Bladder microvascular endothelial cell (primary cell): ENCODE data around the gene RETREG3. TPM values are rescaled to one million over a fixed set of nuclear protein-coding genes. Genes with fewer than 3 reads are reported as not detected.

Experiments used
- total RNA-seq: library from RNA; depleted of rRNA; stranded (reverse); fragments of >200 nt; gene quantifications from 2 replicates; pipeline ENCODE4 v1.2.3, GENCODE V29; 2014

The RETREG3 gene
- 40.3 and 50.0 TPM in 2 replicates for total RNA-seq

GRCh38 chr17:42609182-42609813 is at the start of gene RETREG3, which contains the start of gene TUBG1:
RETREG3 (minus strand) TSS chr17:42609374; CDS start chr17:42609324, 50 bp downstream.
TUBG1 (plus strand) TSS chr17:42609683; CDS start chr17:42609738, 55 bp downstream.

GRCh38 chr17:42577532-42578281 is 31.5 kb downstream of the RETREG3 start, which contains the start of gene PSMC3IP:
PSMC3IP (minus strand) TSS chr17:42577729; CDS start chr17:42577686, 43 bp downstream.

GRCh38 chr17:42566883-42567573 is 42.1 kb downstream of the RETREG3 start, which contains the start of gene MLX:
MLX (plus strand) TSS chr17:42567100; CDS start chr17:42567125, 25 bp downstream.

GRCh38 chr17:42561897-42562387 is 47.2 kb downstream of the RETREG3 start, which contains the start of gene COASY:
COASY (plus strand) TSS chr17:42562148; CDS start chr17:42562623, 475 bp downstream.

GRCh38 chr17:42552736-42553135 is 56.4 kb downstream of the RETREG3 start, which contains the start of gene HSD17B1:
HSD17B1 (plus strand) TSS chr17:42552923; CDS start chr17:42552934, 11 bp downstream.

GRCh38 chr17:42536048-42536371 is 73.2 kb downstream of the RETREG3 start, which contains the start of gene NAGLU:
NAGLU (plus strand) TSS chr17:42536241; CDS start chr17:42536273, 32 bp downstream.

Other genes with a start within 250 kb of the RETREG3 start
- gene STAT3, start 220.9 kb downstream of the RETREG3 start, total RNA-seq, result 79.0 and 145 TPM in 2 replicates
- gene CAVIN1, start 186.1 kb downstream of the RETREG3 start, total RNA-seq, result 719 and 771 TPM in 2 replicates
- 26.4 and 60.2 TPM in 2 replicates for gene ATP6V0A1, start 150.5 kb downstream of the RETREG3 start, total RNA-seq
- 21.4 and 26.7 TPM in 2 replicates for gene NAGLU, start 73.1 kb downstream of the RETREG3 start, total RNA-seq
- 0.49 and 1.1 TPM in 2 replicates for gene HSD17B1, start 56.5 kb downstream of the RETREG3 start, total RNA-seq
- gene COASY, start 47.2 kb downstream of the RETREG3 start, total RNA-seq, result 13.1 and 23.2 TPM in 2 replicates
- gene MLX, start 42.3 kb downstream of the RETREG3 start, total RNA-seq, result 27.0 and 33.6 TPM in 2 replicates
- gene PSMC3IP, start 31.6 kb downstream of the RETREG3 start, total RNA-seq, result 3.6 and 5.6 TPM in 2 replicates
- 18.9 and 62.2 TPM in 2 replicates for gene TUBG1, start 309 bp upstream of the RETREG3 start, total RNA-seq
- gene TUBG2, start 49.9 kb upstream of the RETREG3 start, total RNA-seq, result 1.9 and 7.4 TPM in 2 replicates
- 5.8 and 10.2 TPM in 2 replicates for gene PLEKHH3, start 67.6 kb upstream of the RETREG3 start, total RNA-seq
- gene CCR10, start 72.5 kb upstream of the RETREG3 start, total RNA-seq, result 2.1 and 2.2 TPM in 2 replicates
- gene CNTNAP1, start 73.2 kb upstream of the RETREG3 start, total RNA-seq, result 16.7 and 53.1 TPM in 2 replicates
- 9.6 and 18.8 TPM in 2 replicates for gene EZH1, start 135.7 kb upstream of the RETREG3 start, total RNA-seq
- 4.4 and 30.8 TPM in 2 replicates for gene RAMP2, start 151.9 kb upstream of the RETREG3 start, total RNA-seq
- gene VPS25, start 164.1 kb upstream of the RETREG3 start, total RNA-seq, result 35.5 and 41.0 TPM in 2 replicates
- 1.3 and 13.0 TPM in 2 replicates for gene WNK4, start 171.2 kb upstream of the RETREG3 start, total RNA-seq
- gene COA3, start 189.3 kb upstream of the RETREG3 start, total RNA-seq, result 55.1 and 59.4 TPM in 2 replicates
- gene CNTD1, start 189.5 kb upstream of the RETREG3 start, total RNA-seq, result not detected in 2 replicates
- 116 and 169 TPM in 2 replicates for gene BECN1, start 214.9 kb upstream of the RETREG3 start, total RNA-seq
- 55.7 and 87.4 TPM in 2 replicates for gene PSME3, start 224.0 kb upstream of the RETREG3 start, total RNA-seq
- gene AOC2, start 235.2 kb upstream of the RETREG3 start, total RNA-seq, result 0.49 and 0.69 TPM in 2 replicates
- 0.31 and 0.32 TPM in 2 replicates for gene AOC3, start 241.8 kb upstream of the RETREG3 start, total RNA-seq